Measurements from ENCODE around the gene NEK8. TPM values are rescaled to one million over a fixed set of nuclear protein-coding genes. Genes with fewer than 3 reads are reported as not detected.
A peak's percentile ranks its signal among the peaks of the same experiment; 100 is the strongest.

The NEK8 gene
- total RNA-seq, 1 experiment from 2014 or later, result 3.5 TPM

GRCh38 chr17:28740406-28741357, 12.1 kb downstream of the NEK8 start:
- no peak for DNase-seq (ENCODE audit: low read depth)
- in situ Hi-C loops (cut with HindIII; ENCODE audit: low pct_unique_long_range_greater_than_20kb, low sequenced_read_pairs), result no loop called here

- in situ Hi-C loops (cut with HindIII; ENCODE audit: low pct_unique_long_range_greater_than_20kb, low sequenced_read_pairs), result no loop called here
- DNase-seq (ENCODE audit: low read depth), result no peak
Observed at GRCh38 chr17:28741358-28742349, 13.1 kb downstream of the NEK8 start.

GRCh38 chr17:28743243-28744103, 14.9 kb downstream of the NEK8 start, which contains the start of gene TRAF4:
TRAF4 (plus strand) TSS chr17:28744011; CDS start chr17:28744113, 102 bp downstream.
- peak; percentile 93 for DNase-seq (ENCODE audit: low read depth)
- in situ Hi-C loops (cut with HindIII; ENCODE audit: low pct_unique_long_range_greater_than_20kb, low sequenced_read_pairs), result no loop called here

- in situ Hi-C loops (cut with HindIII; ENCODE audit: low pct_unique_long_range_greater_than_20kb, low sequenced_read_pairs), result no loop called here
- peak; percentile 43 for DNase-seq (ENCODE audit: low read depth)
Observed at GRCh38 chr17:28744104-28744971, 15.8 kb downstream of the NEK8 start.

GRCh38 chr17:28744972-28745785, 16.6 kb downstream of the NEK8 start:
- in situ Hi-C loops (cut with HindIII; ENCODE audit: low pct_unique_long_range_greater_than_20kb, low sequenced_read_pairs), result no loop called here
- peak; percentile 39 for DNase-seq (ENCODE audit: low read depth)

GRCh38 chr17:28745786-28746411, 17.3 kb downstream of the NEK8 start:
- in situ Hi-C loops (cut with HindIII; ENCODE audit: low pct_unique_long_range_greater_than_20kb, low sequenced_read_pairs), result no loop called here
- DNase-seq (ENCODE audit: low read depth), result peak; percentile 81

GRCh38 chr17:28746611-28747050, 18.0 kb downstream of the NEK8 start:
- in situ Hi-C loops (cut with HindIII; ENCODE audit: low pct_unique_long_range_greater_than_20kb, low sequenced_read_pairs), result no loop called here

GRCh38 chr17:28747051-28747691, 18.6 kb downstream of the NEK8 start:
- no peak for DNase-seq (ENCODE audit: low read depth)
- in situ Hi-C loops (cut with HindIII; ENCODE audit: low pct_unique_long_range_greater_than_20kb, low sequenced_read_pairs), result no loop called here

More at GRCh38 chr17:28746611-28747050, 18.0 kb downstream of the NEK8 start:
- peak; percentile 93 for DNase-seq (ENCODE audit: low read depth)

GRCh38 chr17:28747801-28748750, 19.5 kb downstream of the NEK8 start:
- in situ Hi-C loops (cut with HindIII; ENCODE audit: low pct_unique_long_range_greater_than_20kb, low sequenced_read_pairs), result no loop called here
- DNase-seq (ENCODE audit: low read depth), result no peak

- no peak for DNase-seq (ENCODE audit: low read depth)
- in situ Hi-C loops (cut with HindIII; ENCODE audit: low pct_unique_long_range_greater_than_20kb, low sequenced_read_pairs), result no loop called here
Observed at GRCh38 chr17:28748852-28749515, 20.4 kb downstream of the NEK8 start.

- DNase-seq (ENCODE audit: low read depth), result no peak
- in situ Hi-C loops (cut with HindIII; ENCODE audit: low pct_unique_long_range_greater_than_20kb, low sequenced_read_pairs), result no loop called here
Observed at GRCh38 chr17:28749516-28750177, 21.1 kb downstream of the NEK8 start.

- in situ Hi-C loops (cut with HindIII; ENCODE audit: low pct_unique_long_range_greater_than_20kb, low sequenced_read_pairs), result no loop called here
- peak; percentile 82 for DNase-seq (ENCODE audit: low read depth)
Observed at GRCh38 chr17:28750178-28751047, 21.8 kb downstream of the NEK8 start.
